HG03159 (cell line): Measurements from ENCODE around the gene OCA2.
"Not testable (repeated sequence)": the region's sequence is repeated elsewhere in the genome, so short reads cannot be mapped to it uniquely, and the experiment has no call there.

ENCODE experiments used
- ATAC-seq: cut with Tn5 transposase; IDR thresholded peaks from one replicate; pipeline ENCODE4 v1.9.1; 2021; ENCODE audit warnings: mild to moderate bottlenecking, moderate library complexity; ENCODE audit not compliant: unreplicated experiment

OCA2 gene

GRCh38 chr15:28026221-28026620, 72.9 kb downstream of the OCA2 start:
- ATAC-seq, result no peak

GRCh38 chr15:28025413-28025812, 73.7 kb downstream of the OCA2 start:
- ATAC-seq, result no peak

DNA sequence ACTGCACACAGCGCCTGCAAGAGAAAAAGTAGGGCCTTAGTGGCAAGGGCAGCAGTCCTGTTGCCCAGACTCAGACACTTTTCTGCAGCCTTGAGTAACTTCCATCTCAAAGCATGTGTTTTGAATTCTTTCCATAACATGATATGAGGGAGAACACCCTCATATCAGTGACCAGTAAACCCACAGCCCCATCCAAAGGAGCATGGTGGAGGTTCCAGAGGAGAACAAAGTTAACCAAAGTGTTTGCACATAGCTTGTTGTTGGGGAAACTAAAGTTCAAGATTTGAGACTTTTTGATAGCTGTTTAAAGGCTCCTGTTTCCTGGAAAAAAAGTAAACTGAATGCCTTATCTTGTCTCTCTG, 74.2 kb downstream of the OCA2 start:
- ATAC-seq, result no peak

DNA sequence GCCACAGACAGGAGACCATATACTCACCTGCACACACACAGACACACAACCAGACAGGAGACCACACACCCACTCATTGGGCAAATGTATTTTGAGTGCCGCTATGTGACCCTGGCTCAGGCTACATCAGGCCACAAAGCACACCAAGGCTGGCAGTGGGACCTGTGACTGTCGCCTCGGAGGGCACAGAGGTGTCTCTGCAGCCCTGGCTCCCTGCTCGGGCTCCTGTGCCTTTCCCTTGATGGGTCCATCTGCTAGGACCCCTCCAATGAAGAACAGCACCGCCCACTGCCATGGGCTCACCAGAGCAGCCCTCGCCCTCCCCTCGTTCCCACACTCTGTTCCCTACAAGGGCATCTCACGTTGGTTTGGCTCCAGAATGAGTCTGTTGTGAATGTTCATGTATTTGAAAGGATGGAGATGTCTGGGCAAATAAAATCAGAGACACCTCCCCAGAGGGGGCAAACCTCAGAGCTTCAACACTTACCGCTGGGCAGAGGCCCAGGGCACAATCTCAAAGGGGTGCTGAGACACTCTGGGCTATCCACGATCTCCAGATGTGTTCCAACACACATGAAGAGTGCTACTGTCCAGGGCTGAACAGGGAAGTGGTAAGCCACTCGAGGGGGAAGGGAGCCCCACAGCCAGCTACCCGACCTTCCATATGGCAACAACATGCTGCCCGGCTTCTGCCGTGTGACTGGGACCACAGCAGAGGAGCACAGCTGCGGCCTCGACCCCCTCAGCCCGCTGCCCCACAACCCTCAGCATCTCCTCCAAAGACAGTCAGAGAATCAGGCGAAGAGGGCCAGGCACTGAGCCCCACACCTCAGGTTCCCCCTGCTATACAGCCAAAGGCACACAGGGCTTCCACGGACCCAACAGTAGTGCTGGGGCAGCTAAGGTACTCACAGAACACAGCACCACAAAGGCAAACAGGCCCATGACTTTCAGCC, 74.9 kb downstream of the OCA2 start:
- no peak for ATAC-seq

GRCh38 chr15:28023422-28023821, 75.7 kb downstream of the OCA2 start:
- ATAC-seq, result no peak

GRCh38 chr15:28022961-28023360, 76.2 kb downstream of the OCA2 start:
- ATAC-seq, result no peak

GRCh38 chr15:28022181-28022580, 76.9 kb downstream of the OCA2 start:
- no peak for ATAC-seq

DNA sequence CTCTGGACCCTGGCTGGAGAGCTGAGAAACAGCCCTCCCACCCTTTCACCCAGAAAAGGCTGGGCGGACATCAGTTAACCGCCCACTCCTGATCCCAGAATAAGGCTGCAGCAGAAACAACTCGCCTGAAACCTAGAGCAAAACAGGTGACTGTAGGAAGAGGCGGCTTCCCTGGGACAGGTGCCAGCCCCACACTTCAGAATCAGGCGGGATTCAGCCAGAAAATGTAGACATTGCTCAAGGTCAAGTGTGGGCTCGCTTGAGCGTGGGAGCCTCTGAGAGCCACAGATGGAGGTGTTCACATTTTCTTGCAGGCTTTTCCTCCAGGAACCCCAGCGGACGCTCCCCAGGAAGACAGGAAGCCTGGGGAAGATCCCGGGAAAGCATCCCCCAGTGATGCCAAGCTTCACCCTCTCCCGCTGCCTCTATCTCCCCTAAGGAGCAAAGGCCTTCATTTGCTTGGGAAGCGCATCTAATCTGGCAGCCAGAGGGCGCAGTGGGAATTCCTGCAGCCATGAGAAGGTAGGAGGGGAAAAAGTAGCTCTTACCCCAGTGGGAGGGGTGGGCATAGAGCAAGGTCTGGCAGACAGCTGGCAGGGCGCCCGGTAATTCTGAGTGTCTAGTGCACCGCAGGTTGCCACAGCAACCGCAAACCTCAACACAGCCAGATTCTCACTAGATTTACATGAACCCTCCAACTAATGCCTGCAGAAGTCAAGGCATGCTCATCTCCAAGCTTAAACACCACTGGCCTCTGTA, 77.7 kb downstream of the OCA2 start:
- no peak for ATAC-seq

DNA sequence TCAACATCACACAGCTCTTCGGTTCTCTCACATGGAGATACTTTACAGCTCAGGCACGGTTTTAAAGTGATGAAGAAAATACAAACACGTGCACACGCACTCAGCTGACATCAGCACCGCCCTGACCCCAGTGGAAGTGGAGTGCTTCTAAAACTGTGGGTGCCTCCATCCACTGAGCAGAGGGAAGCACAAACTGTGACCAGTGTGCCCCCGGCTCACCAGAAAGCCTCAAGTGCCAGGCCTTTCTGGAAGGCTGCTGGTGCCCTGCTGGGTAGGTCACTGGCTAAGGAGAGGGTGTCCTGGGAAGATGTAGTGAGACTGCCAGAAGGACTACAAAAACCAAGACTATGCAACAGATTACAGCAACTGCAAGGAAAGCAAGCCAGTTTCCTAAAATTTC, 78.5 kb downstream of the OCA2 start:
- ATAC-seq, result no peak

DNA sequence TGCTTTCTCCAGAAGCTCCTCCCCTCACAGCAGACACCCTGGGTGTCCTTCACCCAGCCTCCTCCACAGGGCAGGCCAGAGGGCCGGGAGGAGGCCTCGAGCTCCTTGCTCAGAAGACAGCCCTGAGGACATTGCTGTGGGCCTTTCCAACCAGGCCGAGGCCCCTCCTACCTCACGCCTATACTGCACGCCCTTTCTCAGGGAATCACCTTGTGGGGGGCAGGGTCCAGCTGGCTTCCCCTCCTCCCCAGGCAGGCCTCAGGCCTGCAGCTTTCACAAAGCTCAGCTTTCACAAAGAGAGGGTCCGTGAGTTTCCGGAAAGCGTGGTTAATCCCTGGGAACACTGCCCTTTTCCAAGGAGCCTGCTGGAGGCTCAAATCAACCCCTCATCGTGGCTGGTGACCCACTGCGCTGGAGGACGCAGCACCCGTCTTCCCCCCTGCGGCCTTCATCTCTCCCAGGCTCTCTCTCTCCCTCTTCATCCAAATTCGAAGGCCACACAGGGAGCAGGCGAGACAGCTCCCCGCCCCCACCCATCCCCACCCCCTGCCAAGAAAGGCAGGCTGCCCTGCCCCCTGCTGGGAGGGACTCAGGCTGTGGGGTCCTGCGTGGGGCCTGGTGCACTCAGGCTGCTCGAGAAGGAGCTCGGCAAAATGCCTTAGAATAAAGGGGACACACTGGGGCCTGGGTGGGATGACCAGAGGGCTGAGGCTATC, 79.4 kb downstream of the OCA2 start:
- no peak for ATAC-seq

DNA sequence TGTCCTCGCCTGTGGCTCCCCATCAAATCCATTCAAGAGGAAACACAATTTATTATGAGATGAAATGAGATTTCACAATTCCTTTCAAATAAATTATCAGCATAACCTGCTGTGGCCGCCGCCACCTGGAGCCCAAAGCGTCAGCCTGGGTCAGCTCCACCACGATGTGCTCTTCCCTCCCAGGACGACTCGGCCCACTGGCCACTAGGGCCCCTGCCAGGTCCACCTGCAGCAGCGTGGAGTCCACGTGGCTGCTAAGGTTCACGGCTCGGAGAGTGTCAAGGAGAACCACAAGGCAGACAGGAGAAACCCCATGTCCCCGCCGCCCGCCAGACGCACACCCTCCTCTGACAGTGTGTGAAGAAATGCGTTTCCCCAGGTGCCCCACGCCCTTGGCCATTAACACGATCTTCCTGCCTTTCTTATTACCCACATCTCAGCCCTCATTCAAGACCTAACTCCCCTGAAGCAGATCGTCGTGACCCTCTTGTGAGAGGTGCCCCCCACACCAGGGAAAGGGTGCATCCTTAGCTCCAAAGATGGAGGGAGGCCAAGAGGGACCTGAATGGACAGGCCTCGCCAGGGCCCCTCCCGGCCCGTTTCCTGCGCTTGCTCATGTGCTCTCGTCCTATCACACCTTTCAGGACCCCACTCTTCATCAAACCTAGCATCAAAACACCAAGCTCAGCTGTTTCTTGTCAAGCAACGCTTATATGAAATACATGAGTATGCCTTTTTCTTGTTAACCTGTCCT, 80.6 kb downstream of the OCA2 start:
- no peak for ATAC-seq

DNA sequence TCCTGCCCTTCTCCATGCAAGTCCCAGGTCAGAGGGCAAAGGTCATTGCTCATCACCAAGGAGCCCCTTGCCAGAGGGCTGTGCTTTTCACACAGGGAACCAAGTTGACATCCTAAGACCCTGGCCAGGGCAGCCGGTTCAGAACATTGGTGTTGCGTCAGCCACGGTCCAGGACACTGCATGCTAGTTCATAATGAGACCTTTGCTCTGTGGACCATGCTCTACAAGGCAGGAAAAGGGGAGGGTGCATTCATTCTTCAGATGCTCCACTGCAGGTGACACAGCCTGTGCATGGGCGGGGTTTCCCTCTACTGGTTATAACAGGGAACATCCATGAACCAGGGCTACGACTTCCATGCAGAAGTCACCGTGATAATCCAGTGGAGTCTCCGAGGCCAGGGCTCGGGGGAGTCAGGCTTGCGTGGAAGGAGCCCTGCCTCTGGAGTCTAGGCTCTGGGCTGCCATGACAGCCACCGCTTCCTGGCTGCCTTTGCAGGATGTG, 81.6 kb downstream of the OCA2 start:
- ATAC-seq, result no peak

DNA sequence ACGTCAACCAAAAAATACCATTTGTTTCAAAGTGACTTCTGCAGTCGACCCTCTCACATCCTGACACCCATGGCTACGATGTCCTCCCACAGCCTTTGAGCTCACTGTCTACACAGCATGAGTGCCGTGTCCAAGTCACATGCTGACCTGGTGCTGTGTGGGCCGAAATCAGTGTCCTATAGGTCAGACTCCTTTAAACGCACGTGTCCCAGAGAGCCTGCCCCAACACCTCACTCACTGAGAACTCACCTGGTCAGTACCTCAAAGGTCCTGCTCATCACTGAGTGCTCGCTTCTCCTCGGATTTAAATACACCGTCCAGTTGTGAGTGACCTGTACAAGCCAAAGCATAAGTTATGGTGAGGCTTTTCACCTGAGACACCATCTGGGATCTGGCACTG, 83.3 kb downstream of the OCA2 start:
- ATAC-seq, result no peak

GRCh38 chr15:28014623-28015200, 84.4 kb downstream of the OCA2 start:
- ATAC-seq, result no peak

- ATAC-seq, result no peak
These were observed 85.1 kb downstream of the OCA2 start for GRCh38 chr15:28013976-28014375.

DNA sequence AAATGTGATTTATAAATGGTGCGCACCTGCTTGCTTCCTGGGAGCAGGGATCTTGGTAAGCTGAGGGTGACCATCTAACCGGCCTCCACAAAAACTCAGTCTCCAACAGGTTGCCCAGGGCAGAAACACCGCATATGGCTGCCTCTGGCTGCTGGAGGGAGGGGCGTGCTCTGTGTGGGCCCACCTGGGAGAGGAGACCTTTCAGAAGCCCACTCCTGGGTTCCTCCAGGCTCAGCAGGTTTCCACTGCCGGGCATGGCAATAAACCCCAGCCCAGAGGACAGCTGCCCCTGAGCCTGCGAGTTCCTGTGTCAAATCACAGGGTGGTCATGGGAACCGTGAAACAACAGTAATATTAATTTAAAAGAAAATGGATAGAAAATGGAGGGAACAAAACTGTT, 85.6 kb downstream of the OCA2 start:
- no peak for ATAC-seq

DNA sequence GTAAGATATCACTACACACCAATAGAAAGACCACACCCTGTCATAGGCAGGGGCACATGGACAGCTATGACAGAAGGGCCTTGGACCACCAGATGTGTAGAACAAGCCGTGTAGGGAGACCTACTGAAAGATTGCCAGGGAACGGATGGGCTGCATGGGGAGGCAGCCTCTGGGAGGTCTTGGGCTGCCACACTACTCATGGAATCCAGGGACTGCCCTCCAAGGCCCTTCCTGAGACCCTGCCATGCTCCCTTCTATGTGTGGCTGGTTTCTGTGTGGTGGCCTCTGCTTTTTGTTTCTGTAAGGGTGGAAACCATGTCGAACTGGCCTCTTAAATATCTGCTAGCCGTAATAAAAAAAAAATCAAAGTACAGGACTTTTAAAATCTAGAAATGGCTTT, 86.9 kb downstream of the OCA2 start:
- ATAC-seq, result no peak

GRCh38 chr15:28008175-28008574, 90.9 kb downstream of the OCA2 start:
- ATAC-seq, result not testable (repeated sequence)

GRCh38 chr15:28006116-28006905, 92.8 kb downstream of the OCA2 start:
- ATAC-seq, result no peak
